ENCODE data around the gene PPP2R5B.

PPP2R5B gene

GRCh38 chr11:64888729-64889511 is 35.6 kb upstream of the PPP2R5B start:
- H3K4me3 ChIP-seq (ENCODE audit: low read depth, low read length), result no peak overlapping the region

GRCh38 chr11:64890522-64890939 is 34.0 kb upstream of the PPP2R5B start:
- H3K4me3 ChIP-seq (ENCODE audit: low read depth, low read length), result no peak overlapping the region

- no peak overlapping the region for H3K4me3 ChIP-seq (ENCODE audit: low read depth, low read length)
Observed at GRCh38 chr11:64891215-64891848, 33.2 kb upstream of the PPP2R5B start.

- H3K4me3 ChIP-seq (ENCODE audit: low read depth, low read length), result no peak overlapping the region
Observed at GRCh38 chr11:64891880-64892279, 32.6 kb upstream of the PPP2R5B start.

- no peak overlapping the region for H3K4me3 ChIP-seq (ENCODE audit: low read depth, low read length)
Observed at GRCh38 chr11:64892411-64892831, 32.1 kb upstream of the PPP2R5B start.

GRCh38 chr11:64892838-64893193 is 31.7 kb upstream of the PPP2R5B start:
- no peak overlapping the region for H3K4me3 ChIP-seq (ENCODE audit: low read depth, low read length)

GRCh38 chr11:64893194-64894069 is 31.1 kb upstream of the PPP2R5B start:
- no peak overlapping the region for H3K4me3 ChIP-seq (ENCODE audit: low read depth, low read length)

GRCh38 chr11:64894070-64894811 is 30.2 kb upstream of the PPP2R5B start:
- H3K4me3 ChIP-seq (ENCODE audit: low read depth, low read length), result no peak overlapping the region

GRCh38 chr11:64894812-64895452 is 29.6 kb upstream of the PPP2R5B start:
- no peak overlapping the region for H3K4me3 ChIP-seq (ENCODE audit: low read depth, low read length)

- H3K4me3 ChIP-seq (ENCODE audit: low read depth, low read length), result no peak overlapping the region
Observed at GRCh38 chr11:64896448-64897022, 28.0 kb upstream of the PPP2R5B start.

GRCh38 chr11:64897381-64898075 is 27.0 kb upstream of the PPP2R5B start:
- no peak overlapping the region for H3K4me3 ChIP-seq (ENCODE audit: low read depth, low read length)

GRCh38 chr11:64898076-64898445 is 26.4 kb upstream of the PPP2R5B start:
- no peak overlapping the region for H3K4me3 ChIP-seq (ENCODE audit: low read depth, low read length)

- H3K4me3 ChIP-seq (ENCODE audit: low read depth, low read length), result no peak overlapping the region
Observed at GRCh38 chr11:64898541-64898940, 25.9 kb upstream of the PPP2R5B start.

GRCh38 chr11:64900263-64900678 is 24.2 kb upstream of the PPP2R5B start:
- H3K4me3 ChIP-seq (ENCODE audit: low read depth, low read length), result no peak overlapping the region

- H3K4me3 ChIP-seq (ENCODE audit: low read depth, low read length), result no peak overlapping the region
Observed at GRCh38 chr11:64900774-64901173, 23.7 kb upstream of the PPP2R5B start.

GRCh38 chr11:64902102-64902900 is 22.2 kb upstream of the PPP2R5B start:
- H3K4me3 ChIP-seq (ENCODE audit: low read depth, low read length), result no peak overlapping the region

- no peak overlapping the region for H3K4me3 ChIP-seq (ENCODE audit: low read depth, low read length)
Observed at GRCh38 chr11:64903291-64903833, 21.1 kb upstream of the PPP2R5B start.

- no peak overlapping the region for H3K4me3 ChIP-seq (ENCODE audit: low read depth, low read length)
Observed at GRCh38 chr11:64905516-64906313, 18.8 kb upstream of the PPP2R5B start.
